Measurements from ENCODE around the gene HPCAL1.

Gene HPCAL1

GRCh38 chr2:10475221-10475722, 172.6 kb downstream of the HPCAL1 start:
- no peak for DNase-seq

GRCh38 chr2:10475811-10476660, 173.3 kb downstream of the HPCAL1 start:
- no peak for DNase-seq

- DNase-seq: no peak
Measured at GRCh38 chr2:10476723-10477442, 174.2 kb downstream of the HPCAL1 start.

Measured in activated CD4-positive, alpha-beta T cell treated with anti-CD3 and anti-CD28 coated beads, Interleukin-2, amount 50 U/mL, for 4 hours (primary cell).